ENCODE results near the gene DSCAM. TPM values are rescaled to one million over a fixed set of nuclear protein-coding genes. Genes with fewer than 3 reads are reported as not detected.

The DSCAM gene
- total RNA-seq, 1 donor from 2014 or later, result 0.36 TPM

DNA sequence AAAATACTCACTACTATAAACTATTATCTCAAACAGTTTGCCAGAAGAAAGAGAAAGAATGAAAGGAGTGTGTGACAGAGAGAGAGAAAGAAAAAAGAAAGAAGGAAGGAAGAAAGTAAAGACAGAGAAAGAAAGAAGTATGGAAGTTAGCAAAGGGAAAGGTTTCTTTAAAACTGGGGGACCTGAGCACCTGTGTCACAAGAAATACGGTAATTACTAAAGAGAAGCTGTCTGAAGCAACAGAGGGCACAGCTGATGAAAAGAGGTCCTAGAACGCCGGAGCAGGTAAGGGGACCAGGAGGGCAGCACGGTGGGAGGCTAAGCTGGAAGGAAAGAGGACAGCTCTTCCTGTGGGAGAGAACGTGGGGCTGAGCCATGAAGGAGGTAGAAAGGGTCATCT lies 163.6 kb downstream of the DSCAM start:
- ATAC-seq, result no peak
- intact Hi-C loops (cut with DNase I), result no loop called here
- DNase-seq (ENCODE audit: low spot score), result no peak

DNA sequence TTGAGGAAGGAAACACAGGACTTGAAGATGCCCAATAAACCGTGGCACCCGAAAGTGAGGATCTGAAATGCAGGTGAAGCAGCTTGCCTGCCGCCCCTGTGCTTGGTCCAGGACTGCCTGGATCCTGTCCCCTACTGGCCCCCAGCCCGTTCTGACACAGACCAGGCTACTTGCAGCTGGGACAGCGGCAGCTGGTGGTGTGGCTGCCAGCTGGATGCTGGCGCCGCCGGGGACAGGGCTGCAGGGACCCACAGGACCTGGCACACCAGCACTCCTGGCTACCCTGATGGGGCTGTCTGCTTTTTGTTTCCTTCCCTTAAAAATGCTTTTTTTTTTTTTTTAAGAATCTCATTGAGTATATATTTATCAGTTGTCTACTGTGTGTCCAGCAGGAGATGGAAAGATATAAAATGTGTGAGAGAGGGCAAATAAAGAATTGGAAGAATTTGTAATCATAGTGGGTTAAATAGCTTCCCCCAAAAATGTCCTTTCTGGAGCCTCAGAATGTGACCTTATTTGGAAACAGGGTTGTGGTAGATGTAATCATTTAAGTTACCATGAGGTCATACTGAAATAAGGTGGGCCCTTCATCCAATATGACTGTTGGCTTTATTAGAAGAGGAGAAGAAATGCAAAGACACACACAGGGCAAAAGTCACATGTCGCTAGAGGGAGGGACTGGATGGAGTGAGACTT lies 165.6 kb downstream of the DSCAM start:
- intact Hi-C loops (cut with DNase I), result no loop called here
- DNase-seq (ENCODE audit: low spot score) (no peak), ATAC-seq (no peak)

DNA sequence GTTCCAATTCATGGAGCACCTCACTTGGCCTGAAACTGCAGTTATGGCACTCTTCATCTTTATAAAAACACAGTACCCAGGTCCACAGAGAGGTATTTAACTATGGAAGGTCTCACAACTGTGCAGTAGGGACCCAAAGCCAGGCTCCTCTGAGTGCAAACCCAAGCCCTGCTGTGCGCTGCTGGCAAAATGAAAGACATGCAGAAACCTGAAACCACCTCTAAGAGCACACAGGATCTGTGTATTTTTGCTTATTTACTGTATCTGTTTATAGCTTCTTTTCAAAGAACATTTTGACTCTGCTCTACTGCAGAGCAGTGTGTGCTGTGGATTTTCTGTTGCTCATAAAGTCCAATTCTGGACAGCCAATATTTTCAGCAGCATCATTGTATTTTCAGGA lies 166.6 kb downstream of the DSCAM start:
- ATAC-seq (no peak), DNase-seq (ENCODE audit: low spot score) (no peak)
- intact Hi-C loops (cut with DNase I), result no loop called here

DNA sequence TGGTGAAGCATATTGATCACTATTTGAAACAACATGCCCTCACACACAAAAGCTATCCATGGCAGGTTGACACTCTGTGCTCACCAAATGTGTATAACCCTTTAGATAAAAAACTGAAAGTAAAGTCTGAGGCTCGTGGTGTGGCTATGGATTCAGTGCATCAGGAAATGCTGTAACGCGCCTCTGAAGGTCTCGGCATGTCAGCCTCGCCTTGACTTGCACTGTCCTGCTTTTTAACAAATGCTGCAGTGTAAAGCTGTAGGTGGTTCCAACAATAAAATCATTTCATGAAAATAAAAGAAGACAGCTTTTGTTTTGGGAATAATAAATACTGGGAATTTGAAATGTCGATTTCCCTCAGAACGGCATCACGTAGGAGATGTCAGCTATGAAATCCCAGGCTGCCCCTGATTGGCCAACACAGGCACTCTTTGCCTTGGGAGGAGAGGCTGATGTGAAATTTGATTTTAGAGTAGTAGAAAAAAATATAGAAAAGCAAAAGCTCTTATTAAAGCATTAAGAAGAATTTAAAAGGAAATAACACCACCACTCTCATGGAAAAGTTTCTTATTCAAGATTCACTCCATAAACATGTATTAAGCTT lies 168.2 kb downstream of the DSCAM start:
- DNase-seq (ENCODE audit: low spot score) (no peak), ATAC-seq (no peak)
- intact Hi-C loops (cut with DNase I), result no loop called here

DNA sequence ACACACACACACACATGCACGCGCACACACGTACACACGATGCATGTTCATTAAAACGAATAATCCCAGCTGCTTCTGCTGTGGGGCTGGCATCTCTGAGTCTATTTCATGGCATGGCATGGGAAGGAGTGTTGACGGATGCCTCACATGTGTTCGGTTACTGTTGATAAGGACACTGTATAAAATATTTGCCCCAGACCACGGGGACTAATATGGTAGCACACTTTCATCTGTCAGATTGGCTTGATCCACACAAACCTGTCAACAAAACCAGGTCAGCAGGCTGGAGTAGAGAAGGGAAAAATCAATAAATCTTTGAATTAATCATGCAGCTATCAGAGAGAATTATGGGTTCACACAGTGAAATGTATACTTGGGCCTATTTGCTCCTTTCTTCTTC lies 171.9 kb downstream of the DSCAM start:
- ATAC-seq (no peak), DNase-seq (ENCODE audit: low spot score) (no peak)
- intact Hi-C loops (cut with DNase I), result no loop called here

DNA sequence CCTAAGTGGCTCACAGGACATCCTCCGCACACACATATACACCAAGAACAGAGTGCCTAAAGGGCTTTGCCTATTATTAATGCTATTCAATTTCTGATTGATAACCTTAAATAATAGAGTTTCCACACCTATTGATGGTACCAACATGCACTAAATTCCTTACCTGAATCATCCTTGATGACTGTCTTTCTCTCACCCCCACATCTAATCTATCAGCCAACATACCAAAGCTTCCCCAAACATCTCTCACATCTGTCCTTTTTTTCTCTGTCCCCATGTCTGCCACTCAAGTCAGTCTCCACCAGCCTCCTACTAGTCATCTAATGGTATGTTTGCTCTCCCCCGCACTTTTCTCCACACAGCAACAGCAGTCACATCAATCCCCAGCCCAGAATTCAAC lies 174.4 kb downstream of the DSCAM start:
- no peak for DNase-seq (ENCODE audit: low spot score)
- intact Hi-C loops (cut with DNase I), result no loop called here
- no peak for ATAC-seq

DNA sequence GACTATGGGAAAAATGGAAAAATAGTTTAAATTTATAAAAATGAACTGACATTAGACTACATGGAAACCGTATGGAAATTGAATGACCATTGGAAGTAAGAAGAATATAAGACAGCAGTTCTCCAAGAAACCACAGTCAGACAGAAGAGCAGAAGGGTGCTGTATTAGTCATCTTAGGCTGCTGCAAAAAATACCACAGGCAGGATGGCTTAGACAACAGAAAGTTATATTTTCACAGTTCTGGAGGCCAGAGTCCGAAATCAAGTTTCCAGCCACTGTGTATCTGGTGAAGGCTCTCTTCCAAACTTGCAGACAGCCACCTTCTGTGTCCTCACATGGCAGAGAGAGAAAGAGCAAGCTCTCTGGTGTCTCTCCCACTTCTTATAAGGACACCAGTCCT lies 175.2 kb downstream of the DSCAM start:
- DNase-seq (ENCODE audit: low spot score) (no peak), ATAC-seq (no peak)
- intact Hi-C loops (cut with DNase I), result no loop called here

DNA sequence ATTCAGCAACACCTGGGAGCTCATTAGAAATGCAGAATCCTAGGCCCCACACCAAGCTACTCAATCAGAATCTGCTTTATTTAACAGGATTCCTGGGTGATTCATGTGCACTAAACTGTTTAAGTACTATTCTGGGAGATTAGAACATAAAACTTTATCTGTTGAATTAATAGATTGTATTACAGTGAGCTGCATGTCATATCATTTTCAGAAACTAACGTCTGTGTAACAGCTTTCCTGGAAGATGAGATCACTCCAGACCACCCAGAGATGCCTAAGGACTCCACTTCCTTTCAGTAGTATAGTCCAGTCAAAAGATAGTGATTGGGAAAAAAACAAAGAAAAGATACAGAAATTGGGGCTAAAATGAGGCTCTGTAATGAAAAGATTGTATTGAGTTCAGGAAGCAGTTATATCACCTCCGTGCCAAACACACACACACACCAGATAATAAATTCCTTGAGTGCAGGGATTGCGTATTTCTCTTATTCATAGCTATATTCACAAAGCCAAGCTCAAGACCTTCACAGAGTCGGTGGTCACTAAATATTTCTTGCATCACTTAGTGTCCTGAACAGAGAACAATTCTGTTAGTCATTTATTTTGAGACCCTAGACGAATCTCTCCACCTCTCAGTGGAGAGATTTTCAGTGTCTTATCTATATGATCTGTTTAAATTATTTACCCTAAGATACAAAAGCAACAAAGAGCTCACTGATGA lies 178.2 kb downstream of the DSCAM start:
- intact Hi-C loops (cut with DNase I), result no loop called here
- ATAC-seq (no peak), DNase-seq (ENCODE audit: low spot score) (no peak)

DNA sequence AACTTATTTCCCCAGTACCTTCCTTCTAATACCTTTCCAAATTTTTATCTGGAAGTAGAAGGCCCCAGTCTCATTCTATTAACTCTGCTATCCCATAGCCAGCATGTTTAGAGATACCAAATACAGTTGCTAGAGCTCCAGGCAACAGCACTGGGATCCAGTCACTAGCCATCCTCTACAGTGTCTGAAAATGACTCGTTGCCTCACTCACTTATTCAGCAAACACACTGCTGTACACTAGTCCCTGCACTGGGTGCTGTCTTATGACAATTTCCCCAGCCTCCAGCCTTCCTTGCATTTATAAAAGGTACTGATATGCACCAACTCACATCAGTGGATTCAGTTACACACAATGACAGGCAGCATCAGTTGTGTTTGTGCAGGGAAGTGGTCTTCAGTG lies 179.0 kb downstream of the DSCAM start:
- ATAC-seq (no peak), DNase-seq (ENCODE audit: low spot score) (no peak)
- intact Hi-C loops (cut with DNase I), result no loop called here

DNA sequence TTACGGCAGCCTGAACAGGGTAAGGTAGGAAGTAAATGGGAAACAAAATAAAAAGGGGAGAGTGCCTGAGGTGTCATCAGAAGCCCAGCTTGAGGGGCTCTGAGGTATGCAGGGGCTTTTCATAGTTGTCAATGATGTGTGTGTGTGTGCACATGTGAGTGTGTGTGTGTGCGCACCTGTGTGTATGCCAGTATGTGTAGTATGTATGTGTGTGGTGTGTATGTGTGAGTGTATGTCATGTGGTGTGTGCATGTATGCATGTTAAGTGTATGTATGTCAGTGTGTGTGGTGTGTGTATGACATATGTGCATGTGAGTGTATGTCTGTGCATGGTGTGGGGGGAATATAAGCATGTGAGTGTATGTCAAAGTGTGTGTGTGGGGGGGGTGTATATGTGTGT lies 184.1 kb downstream of the DSCAM start:
- ATAC-seq (no peak), DNase-seq (ENCODE audit: low spot score) (no peak)
- intact Hi-C loops (cut with DNase I), result no loop called here

DNA sequence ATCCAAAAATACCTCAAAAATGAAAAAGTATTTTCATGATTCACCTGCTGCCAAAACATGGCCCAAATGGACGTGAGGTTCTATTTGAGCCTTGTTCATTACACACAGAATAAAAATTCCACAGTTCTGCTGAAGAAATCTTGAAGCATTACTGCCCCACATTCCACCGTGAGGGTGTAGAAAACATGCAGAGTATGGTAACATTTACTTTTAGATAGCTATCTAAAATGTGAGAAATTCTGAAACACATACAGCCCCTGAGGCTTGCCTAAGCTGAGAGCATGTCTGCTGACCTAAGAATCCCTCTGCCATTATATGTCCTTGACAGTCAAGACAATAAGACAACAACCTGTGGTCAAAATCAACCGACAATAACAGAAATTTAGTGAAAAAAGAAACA lies 186.5 kb downstream of the DSCAM start:
- ATAC-seq (no peak), DNase-seq (ENCODE audit: low spot score) (no peak)
- intact Hi-C loops (cut with DNase I), result no loop called here

DNA sequence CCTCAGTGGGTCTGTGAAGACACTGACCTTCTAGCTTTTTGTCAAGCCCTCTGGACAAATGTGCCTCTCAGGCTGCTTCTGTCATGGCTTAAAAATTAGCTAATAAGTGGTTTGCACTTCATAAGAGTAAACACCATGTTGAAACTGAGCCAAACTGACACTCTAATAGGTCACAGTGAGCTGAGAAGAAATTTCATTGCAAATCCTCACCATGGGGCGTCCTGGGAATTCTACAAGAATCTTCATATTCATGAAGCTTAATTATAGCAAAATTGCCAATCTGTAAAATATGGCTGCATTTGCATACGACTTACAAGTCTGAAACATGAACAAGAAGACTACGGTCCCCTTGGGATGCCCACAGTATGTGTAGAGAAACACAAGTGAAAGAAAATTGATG lies 188.6 kb downstream of the DSCAM start:
- no peak for DNase-seq (ENCODE audit: low spot score)
- ATAC-seq, result no peak
- intact Hi-C loops (cut with DNase I), result no loop called here

DNA sequence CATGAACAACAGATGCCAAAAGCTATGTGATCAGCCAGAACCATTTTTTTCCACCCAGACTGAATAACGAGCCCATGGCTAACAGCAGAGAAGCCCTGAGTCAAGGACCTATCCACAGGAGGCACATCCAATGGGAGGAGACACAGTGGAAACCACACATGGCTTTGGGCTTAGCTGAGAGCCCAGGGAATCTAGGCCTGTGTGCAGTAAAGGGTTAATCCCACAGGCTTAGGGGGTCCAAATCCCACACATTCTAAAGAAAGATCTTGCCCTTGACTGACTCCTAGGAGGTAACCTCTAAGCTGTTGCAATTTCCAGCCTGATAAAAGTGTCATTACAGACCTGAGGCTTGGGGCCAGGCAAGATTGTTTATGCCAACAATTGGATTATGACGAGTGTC lies 194.5 kb downstream of the DSCAM start:
- intact Hi-C loops (cut with DNase I), result no loop called here
- DNase-seq (ENCODE audit: low spot score), result no peak
- no peak for ATAC-seq

DNA sequence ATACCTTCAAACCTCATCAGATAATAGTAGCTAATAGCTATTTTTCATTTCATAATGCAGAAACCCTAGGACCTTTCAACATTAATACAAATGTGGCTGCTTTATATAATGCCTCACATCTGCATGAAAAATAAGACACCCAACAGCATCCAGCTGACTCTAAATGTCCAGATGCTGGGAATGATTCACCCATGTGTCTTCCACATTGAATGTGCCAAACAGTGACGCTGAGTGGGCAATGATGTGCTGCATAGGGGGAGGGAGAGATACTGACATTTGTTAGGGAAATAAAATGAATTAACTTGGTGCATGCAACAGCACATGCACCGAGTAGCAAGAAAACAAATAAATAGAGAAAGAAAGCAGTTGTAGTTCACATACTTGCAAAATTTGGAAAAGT lies 199.3 kb downstream of the DSCAM start:
- DNase-seq (ENCODE audit: low spot score) (no peak), ATAC-seq (no peak)
- intact Hi-C loops (cut with DNase I), result no loop called here

DNA sequence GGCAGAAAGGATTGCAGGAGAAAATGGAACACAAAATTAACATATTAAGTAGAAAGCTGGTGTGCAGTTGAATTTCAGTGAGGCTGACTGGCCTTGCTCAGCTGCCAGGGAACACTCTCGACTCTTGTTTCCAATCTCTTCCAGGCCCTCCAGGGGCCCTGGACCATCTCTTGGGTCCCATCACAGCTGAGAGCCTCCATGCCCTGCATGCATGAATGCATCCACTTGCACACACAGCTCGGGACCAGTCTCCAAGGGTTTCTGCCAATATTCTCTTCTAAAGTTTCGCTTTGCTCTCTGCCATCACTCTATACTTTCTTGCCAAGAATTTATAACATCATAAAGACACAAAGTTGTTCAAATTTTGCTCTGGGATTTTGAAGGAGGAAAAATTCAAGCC lies 200.3 kb downstream of the DSCAM start:
- no peak for DNase-seq (ENCODE audit: low spot score)
- intact Hi-C loops (cut with DNase I), result no loop called here
- no peak for ATAC-seq

DNA sequence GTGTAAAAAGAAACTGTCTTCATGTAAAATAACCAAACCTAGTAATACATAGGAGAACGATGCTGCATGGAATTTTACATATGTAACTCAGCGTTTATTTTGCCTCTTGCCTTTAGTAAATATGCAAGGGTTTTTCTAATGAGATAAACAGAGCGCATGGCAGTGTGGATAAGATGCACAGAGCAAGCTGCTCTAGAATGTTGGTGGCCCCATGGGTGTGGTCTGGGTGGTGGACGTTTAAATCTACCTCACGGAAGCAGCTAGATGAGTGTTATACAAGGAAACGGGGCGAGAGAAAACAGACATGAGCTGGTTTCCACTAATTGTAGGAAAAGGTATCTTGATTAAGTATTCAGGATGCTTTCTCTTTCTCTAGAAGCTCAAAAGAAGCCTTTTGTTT lies 205.9 kb downstream of the DSCAM start:
- ATAC-seq (no peak), DNase-seq (ENCODE audit: low spot score) (no peak)
- intact Hi-C loops (cut with DNase I), result no loop called here

DNA sequence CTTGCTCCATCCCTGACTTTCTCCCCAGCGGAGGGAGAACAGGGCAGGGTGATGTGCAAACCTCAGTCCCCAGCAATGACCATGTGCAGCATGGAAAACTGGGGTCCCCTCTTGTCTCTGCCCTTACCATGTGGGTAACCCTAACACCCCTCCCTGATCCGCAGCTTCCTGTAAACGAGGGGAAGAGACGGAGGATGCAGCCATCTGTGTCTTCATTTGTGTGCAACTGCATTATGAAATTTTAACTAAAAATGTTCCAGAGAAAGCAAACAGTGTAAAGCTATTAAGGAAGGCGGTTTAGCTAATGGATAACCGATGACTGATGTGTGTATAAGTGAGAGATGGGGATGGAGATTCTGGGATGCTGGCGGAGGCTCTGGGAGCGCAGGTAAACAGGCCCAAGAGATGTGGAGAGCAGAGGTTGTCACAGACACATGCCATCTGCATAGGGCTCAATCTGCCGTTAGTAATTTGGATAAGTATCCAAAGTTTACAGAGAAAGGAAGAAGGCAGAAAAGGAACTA lies 206.6 kb downstream of the DSCAM start:
- DNase-seq (ENCODE audit: low spot score) (no peak), ATAC-seq (no peak)
- intact Hi-C loops (cut with DNase I), result no loop called here

DNA sequence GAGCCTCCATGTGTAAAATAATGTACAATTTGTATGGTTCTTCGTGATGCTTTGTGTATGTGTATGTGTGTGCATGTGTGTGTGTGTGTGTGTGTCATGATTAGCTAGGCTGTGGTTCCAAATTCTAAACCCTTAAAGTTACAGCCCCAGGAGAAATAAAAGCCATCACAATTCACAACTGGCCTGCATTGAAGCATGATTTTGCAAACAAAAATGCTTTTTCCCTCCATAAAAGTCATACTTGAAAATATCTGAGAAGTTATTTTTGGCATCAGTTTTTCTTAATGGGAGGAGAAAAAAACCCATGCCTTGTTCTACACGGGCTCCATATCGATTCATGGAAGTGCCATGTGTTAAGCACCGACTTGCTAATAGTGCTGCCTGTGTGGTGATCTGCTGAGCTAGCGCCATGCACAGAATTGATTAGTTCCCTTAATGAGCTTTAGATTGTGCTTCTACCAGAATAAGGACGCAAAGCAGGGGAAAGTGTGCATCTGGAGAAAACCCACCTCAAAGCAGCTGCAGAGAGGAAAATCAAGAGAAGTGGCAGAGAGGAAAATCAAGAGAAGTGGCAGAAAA lies 207.3 kb downstream of the DSCAM start:
- no peak for ATAC-seq
- intact Hi-C loops (cut with DNase I), result no loop called here

DNA sequence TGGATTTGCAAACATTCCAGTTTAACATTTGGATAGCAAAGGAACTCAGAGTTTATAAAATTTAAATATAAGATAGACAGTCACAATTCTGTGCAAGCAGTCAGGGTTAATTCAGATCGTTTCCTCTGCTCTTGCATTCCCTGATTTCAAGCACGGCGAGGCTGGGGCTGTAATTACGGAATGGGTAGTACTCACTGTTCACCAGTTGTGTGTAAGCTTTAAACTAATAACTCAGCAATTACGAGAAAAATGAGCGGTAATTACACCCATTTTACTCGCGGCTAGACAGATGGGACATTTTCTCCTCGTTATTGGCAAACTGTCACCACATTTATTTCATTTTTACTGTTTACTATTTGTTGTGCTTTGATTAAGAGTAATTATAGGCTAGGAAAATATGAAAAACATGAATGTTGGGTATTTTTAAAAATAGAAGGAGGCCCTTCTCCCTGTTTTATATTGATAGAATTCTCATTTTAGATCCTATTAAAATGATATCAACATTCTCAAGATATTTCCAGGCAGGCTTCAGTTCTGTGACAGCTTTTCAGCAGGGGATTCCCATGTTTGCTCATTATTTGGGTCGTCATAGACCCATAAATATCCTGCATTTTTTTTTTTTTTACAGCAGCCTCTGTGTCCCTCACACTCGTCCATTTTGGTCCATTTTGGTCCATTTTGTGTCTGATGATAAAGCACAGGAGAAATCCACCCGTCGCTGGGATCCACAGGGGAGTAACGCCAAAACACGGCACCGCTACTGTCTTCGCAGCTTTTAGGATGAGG lies 208.3 kb downstream of the DSCAM start:
- DNase-seq (ENCODE audit: low spot score), result no peak
- no peak for ATAC-seq
- intact Hi-C loops (cut with DNase I), result no loop called here

More for the DNA sequence above, 207.3 kb downstream of the DSCAM start:
- DNase-seq (ENCODE audit: low spot score), result no peak

All from sciatic nerve (tissue), 2 donors.